Mucosa of descending colon (tissue), 3 donors: ENCODE data around the gene IGFBP4. TPM values are rescaled to one million over a fixed set of nuclear protein-coding genes. Genes with fewer than 3 reads are reported as not detected.

Experiments used
- ATAC-seq: fragments of 200-7000 bp; cut with Tn5 transposase; one replicate; pipeline ENCODE4 v1.9.1; 2020; ENCODE audit warnings: mild to moderate bottlenecking, moderate library complexity
- DNase-seq, 3 donors: peaks; one replicate each; pipeline ENCODE4 v3.0.0-alpha.2; 2020
- H3K36me3 ChIP-seq: fragments of 200-600 bp; one replicate; pipeline ENCODE4 v1.8.0; 2021; ENCODE audit warnings: low read depth, mild to moderate bottlenecking
- H3K4me1 ChIP-seq: fragments of 200-600 bp; one replicate; pipeline ENCODE4 v1.8.0; 2021; ENCODE audit warnings: low read depth, mild to moderate bottlenecking
- H3K4me3 ChIP-seq: fragments of 200-600 bp; one replicate; pipeline ENCODE4 v1.8.0; 2021; ENCODE audit warnings: mild to moderate bottlenecking
- H3K9me3 ChIP-seq: fragments of 200-600 bp; one replicate; pipeline ENCODE4 v1.8.0; 2021; ENCODE audit warnings: mild to moderate bottlenecking
- CTCF ChIP-seq: fragments of 200-600 bp; IDR thresholded peaks from one replicate; pipeline ENCODE4 v1.8.0; 2022; ENCODE audit warnings: antibody characterized with exemption, mild to moderate bottlenecking
- intact Hi-C, 2 donors: fragments of 100-400 bp; cut with DNase I in 1 of 2; cut with micrococcal nuclease in 1 of 2; formaldehyde crosslinking; loops; one replicate each; pipeline versions ENCODE4 v1.11.0 to v1.11.1; 2022; cut with DNase I, micrococcal nuclease
- total RNA-seq, 3 donors: library from RNA; stranded (reverse); fragmentation: NEBNext Ultra II Directional in 2 of 3; extraction: Animal tissue kit (Norgen Biotek cat#: 25700) in 2 of 3; gene quantifications; one replicate each; pipeline versions ENCODE4 v1.2.1 to v1.2.4, GENCODE V29; 2021 to 2023
- donor health status: DM: no; HTN: no; CAD: no; lungs with moderate emphysema.
- donor health status: DM: no; HTN: no; CAD: no.
- donor health status: DM: no; HTN: yes; CAD: no.

IGFBP4 gene
- total RNA-seq, 3 donors from 2014 or later = 215 to 459 (median 244) TPM

GRCh38 chr17:40458851-40459482 is 15.7 kb downstream of the IGFBP4 start:
- intact Hi-C loops = no loop called here
- Histone ChIP-seq H3K9me3 (no peaks in the 10 kb centered on the region), H3K4me3 (no peak overlapping the region), H3K4me1 (no peaks in the 10 kb centered on the region), H3K36me3 (peaks cover 9% of the 10 kb centered on the region)
- DNase-seq = no peak
- ATAC-seq = no peak
- TF ChIP-seq CTCF = no peak

DNA sequence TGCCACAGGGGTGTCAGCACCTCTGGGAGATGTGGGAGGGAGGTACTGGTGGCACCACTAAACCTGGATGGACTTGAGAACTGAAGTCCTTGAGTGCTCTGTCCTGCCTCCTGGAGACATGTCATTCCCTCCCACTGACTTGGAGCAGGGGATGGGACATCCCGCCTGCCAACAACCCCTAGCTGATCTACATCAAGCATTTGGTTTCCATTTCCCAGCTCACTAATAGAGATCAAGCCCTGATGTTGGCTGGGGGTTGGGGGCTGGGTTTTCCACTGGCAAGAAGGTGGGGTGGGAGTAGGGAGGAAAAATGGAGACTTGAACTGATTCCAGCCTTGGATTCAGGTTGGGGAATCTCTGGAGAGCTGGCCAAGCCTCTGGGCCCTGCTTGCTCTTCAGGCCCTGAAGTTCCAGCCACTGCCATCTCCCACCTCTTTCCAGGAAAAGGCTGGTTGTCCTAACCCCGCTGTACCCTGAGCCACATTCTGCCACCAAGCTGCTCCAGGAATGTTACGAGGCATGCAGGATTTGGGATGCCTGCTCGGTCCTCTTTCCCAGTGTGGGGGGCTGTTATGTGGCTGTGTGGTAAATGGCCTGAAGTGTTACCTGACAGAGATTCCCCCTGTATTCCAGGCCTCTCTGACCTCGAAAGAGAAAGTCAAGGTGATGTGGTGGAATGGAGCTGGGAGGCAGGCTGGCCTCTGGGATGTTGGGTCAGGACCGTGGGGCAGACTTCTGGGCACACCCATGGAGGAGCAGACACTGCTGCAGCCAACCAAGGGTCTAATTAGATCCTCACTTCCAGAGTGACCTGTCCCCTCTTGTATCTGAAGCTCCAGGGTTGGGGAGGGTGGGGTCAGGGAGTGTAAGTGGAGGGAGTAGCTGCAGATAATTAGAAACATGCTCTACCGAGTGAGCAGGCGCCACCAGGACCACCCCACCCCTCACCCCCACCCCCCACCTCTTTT is 16.7 kb downstream of the IGFBP4 start:
- no peaks in the 10 kb centered on the region for H3K4me1 ChIP-seq
- ATAC-seq (no peak), DNase-seq (no peak)
- H3K36me3 ChIP-seq = peaks cover under 1% of the 10 kb centered on the region
- intact Hi-C loops = no loop called here
- no peak overlapping the region for H3K4me3 ChIP-seq
- TF ChIP-seq CTCF = no peak
- H3K9me3 ChIP-seq = no peaks in the 10 kb centered on the region

DNA sequence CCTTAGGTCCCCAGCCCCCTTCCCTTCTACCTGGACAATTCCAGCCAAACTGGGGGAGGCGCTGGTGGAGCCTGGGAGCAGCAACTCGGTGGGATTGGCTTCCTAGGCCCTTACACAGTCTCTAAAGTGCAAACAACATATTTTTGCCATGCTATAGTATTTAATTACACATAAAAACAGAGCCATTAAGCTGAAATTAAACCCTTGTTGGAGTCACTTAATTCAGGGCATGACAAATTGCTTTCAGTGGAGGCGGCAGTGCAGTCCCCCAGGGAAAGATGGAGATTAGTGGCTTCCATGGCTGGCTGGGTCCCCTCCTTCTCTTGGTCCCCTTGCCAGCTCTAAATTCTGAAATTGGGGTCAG is 17.3 kb downstream of the IGFBP4 start:
- intact Hi-C loops = no loop called here
- H3K4me3 ChIP-seq = no peak overlapping the region
- TF ChIP-seq CTCF = no peak
- ATAC-seq (no peak), DNase-seq (no peak)
- no peaks in the 10 kb centered on the region for H3K36me3 ChIP-seq
- no peaks in the 10 kb centered on the region for H3K9me3 ChIP-seq
- H3K4me1 ChIP-seq = no peaks in the 10 kb centered on the region

GRCh38 chr17:40460968-40461731 is 17.9 kb downstream of the IGFBP4 start:
- TF ChIP-seq CTCF = no peak
- ATAC-seq = no peak

DNA sequence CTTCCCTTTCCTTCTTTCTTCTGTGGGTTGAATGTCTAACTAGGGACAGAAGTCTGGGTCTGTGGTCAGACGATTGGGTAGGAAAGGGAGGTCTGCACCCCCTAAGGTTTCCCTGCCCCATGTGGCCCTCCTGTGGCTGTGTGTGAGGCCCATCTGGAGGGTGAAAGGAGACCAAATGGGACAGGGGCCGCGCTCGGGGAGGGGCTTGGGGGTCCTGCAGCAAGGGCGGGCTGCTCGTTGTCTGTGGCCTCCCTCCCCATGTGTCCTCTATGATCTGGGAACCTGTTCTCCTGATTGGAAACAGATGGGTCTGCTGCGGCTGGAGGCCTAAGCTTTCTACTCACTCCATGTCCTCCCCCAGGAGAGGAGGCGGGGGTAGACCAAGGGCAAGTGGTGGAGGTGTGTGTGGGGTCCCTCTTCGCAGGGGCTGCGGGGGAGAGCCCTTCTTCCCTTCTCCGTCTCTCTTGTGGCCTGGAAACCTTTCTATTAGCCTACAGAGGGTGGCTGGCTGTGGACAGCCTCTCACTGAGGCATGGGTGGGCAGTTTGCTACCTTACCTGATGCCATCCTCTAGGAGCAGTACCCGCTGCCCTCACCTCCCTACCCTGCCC is 18.6 kb downstream of the IGFBP4 start:
- Histone ChIP-seq H3K4me3 (no peak overlapping the region), H3K4me1 (no peaks in the 10 kb centered on the region), H3K9me3 (no peaks in the 10 kb centered on the region), H3K36me3 (no peaks in the 10 kb centered on the region)
- ATAC-seq (peak; percentile 6), DNase-seq (no peak)
- no peak for TF ChIP-seq CTCF
- intact Hi-C loops = no loop called here

More at GRCh38 chr17:40460968-40461731, 17.9 kb downstream of the IGFBP4 start:
- Histone ChIP-seq H3K4me3 (no peak overlapping the region), H3K36me3 (no peaks in the 10 kb centered on the region), H3K4me1 (no peaks in the 10 kb centered on the region), H3K9me3 (no peaks in the 10 kb centered on the region)
- DNase-seq = no peak
- intact Hi-C loops = no loop called here
